IMR-90 (cell line): Measurements from ENCODE around the gene COIL. TPM values are rescaled to one million over a fixed set of nuclear protein-coding genes. Genes with fewer than 3 reads are reported as not detected.

Source experiments
- ATAC-seq: fragments of 200-7000 bp; cut with Tn5 transposase; 2 replicates; pipeline ENCODE4 v1.9.1; 2020; ENCODE audit warnings: low read depth, mild to moderate bottlenecking, moderate library complexity
- BruUV-seq: library from RNA; stranded (reverse); fragments of 400-500 nt; replicated peaks from 2 replicates; lab custom pipeline; 2021; lab: Mats Ljungman, UMichigan
- CTCF ChIA-PET: fragments of 300-600 bp; formaldehyde crosslinking; extraction: SDS; loops from one replicate; lab custom pipeline; 2021; ENCODE audit warnings: antibody characterized with exemption; lab: Yijun Ruan, JAX
- POLR2A ChIA-PET: fragments of 300-600 bp; sonication (Branson Sonifier 250); formaldehyde crosslinking; loops from one replicate; lab custom pipeline; 2022; ENCODE audit warnings: antibody characterized with exemption; ENCODE audit not compliant: unreplicated experiment; lab: Charles Lee
- DNase-seq: peaks from one replicate; pipeline ENCODE4 v3.0.0; 2013
- H2AFZ ChIP-seq: replicated peaks from 2 replicates; pipeline ENCODE3; 2013; ENCODE audit warnings: low read length, mild to moderate bottlenecking; ENCODE audit not compliant: poor library complexity
- H2AK5ac ChIP-seq: 2 replicates; pipeline ENCODE4 v1.6.1; 2013; ENCODE audit warnings: low read depth, low read length, inconsistent platforms
- H2AK9ac ChIP-seq: replicated peaks from 2 replicates; pipeline ENCODE3; 2013; ENCODE audit warnings: mild to moderate bottlenecking, low read depth, low read length, moderate library complexity; ENCODE audit not compliant: poor library complexity
- H2BK120ac ChIP-seq: 2 replicates; pipeline ENCODE4 v1.6.1; 2013; ENCODE audit warnings: low read depth, low read length, inconsistent platforms
- H2BK15ac ChIP-seq: 3 replicates; pipeline ENCODE4 v1.6.1; 2013; ENCODE audit warnings: low read depth, low read length, inconsistent platforms
- H2BK20ac ChIP-seq: 2 replicates; pipeline ENCODE4 v1.6.1; 2013; ENCODE audit warnings: low read depth, mild to moderate bottlenecking, inconsistent platforms, low read length, moderate library complexity
- H2BK5ac ChIP-seq: 2 replicates; pipeline ENCODE4 v1.6.1; 2013; ENCODE audit warnings: mild to moderate bottlenecking, low read depth, low read length, inconsistent platforms; ENCODE audit not compliant: poor library complexity, severe bottlenecking
- H3K14ac ChIP-seq: replicated peaks from 2 replicates; pipeline ENCODE4 v1.6.1; 2013; ENCODE audit warnings: low read depth, low read length, inconsistent platforms
- H3K18ac ChIP-seq: 2 replicates; pipeline ENCODE4 v1.6.1; 2013; ENCODE audit warnings: low read depth, low read length, control low read depth
- H3K23ac ChIP-seq: 2 replicates; pipeline ENCODE4 v1.6.1; 2013; ENCODE audit warnings: low read depth, low read length, inconsistent platforms
- H3K27ac ChIP-seq: 2 replicates; pipeline ENCODE4 v1.5.1; 2013; ENCODE audit warnings: mild to moderate bottlenecking, control low read depth, low read length; ENCODE audit not compliant: insufficient read depth
- H3K27me3 ChIP-seq: 2 replicates; pipeline ENCODE4 v1.6.1; 2013; ENCODE audit warnings: low read length; ENCODE audit not compliant: control insufficient read depth, insufficient read depth
- H3K36me3 ChIP-seq: 2 replicates; pipeline ENCODE4 v1.6.1; 2013; ENCODE audit warnings: low read length, mixed read lengths; ENCODE audit not compliant: control insufficient read depth, insufficient read depth
- H3K4ac ChIP-seq: 2 replicates; pipeline ENCODE4 v1.6.1; 2013; ENCODE audit warnings: low read depth, low read length, inconsistent platforms
- H3K4me1 ChIP-seq: 2 replicates; pipeline ENCODE4 v1.6.1; 2013; ENCODE audit warnings: low read length, mixed read lengths; ENCODE audit not compliant: control insufficient read depth, insufficient read depth
- H3K4me2 ChIP-seq: 2 replicates; pipeline ENCODE4 v1.6.1; 2013; ENCODE audit warnings: low read depth, mild to moderate bottlenecking, control low read depth, low read length, moderate library complexity
- H3K4me3 ChIP-seq: 2 replicates; pipeline ENCODE4 v1.5.1; 2013; ENCODE audit warnings: low read depth, mild to moderate bottlenecking, control low read depth, low read length, moderate library complexity; ENCODE audit not compliant: insufficient read depth
- H3K56ac ChIP-seq: 2 replicates; pipeline ENCODE4 v1.6.1; 2013; ENCODE audit warnings: low read length, inconsistent platforms; ENCODE audit not compliant: insufficient read depth; ENCODE audit errors: extremely low read depth
- H3K79me1 ChIP-seq, 2 experiments: 2 replicates each; pipeline ENCODE4 v1.6.1; 2013; ENCODE audit warnings: low read length in 2 of 2, inconsistent platforms in 1 of 2, low read depth in 1 of 2
- H3K9ac ChIP-seq: 2 replicates; pipeline ENCODE4 v1.6.1; 2013; ENCODE audit warnings: low read depth, low read length, control low read depth
- H3K9me1 ChIP-seq: 2 replicates; pipeline ENCODE4 v1.6.1; 2013; ENCODE audit warnings: low read length, inconsistent platforms; ENCODE audit not compliant: insufficient read depth
- H3K9me3 ChIP-seq: 2 replicates; pipeline ENCODE4 v1.6.1; 2013; ENCODE audit warnings: low read length; ENCODE audit not compliant: control insufficient read depth, insufficient read depth
- H4K20me1 ChIP-seq: 2 replicates; pipeline ENCODE4 v1.6.1; 2013; ENCODE audit warnings: low read length, inconsistent platforms; ENCODE audit not compliant: insufficient read depth
- H4K5ac ChIP-seq: 2 replicates; pipeline ENCODE4 v1.6.1; 2013; ENCODE audit warnings: mild to moderate bottlenecking, low read depth, low read length, control low read depth
- H4K8ac ChIP-seq, 2 experiments: 2 replicates each; pipeline ENCODE4 v1.6.1; 2013; ENCODE audit warnings: low read depth in 2 of 2, low read length in 2 of 2, control low read depth in 1 of 2, inconsistent platforms in 1 of 2
- H4K91ac ChIP-seq: 2 replicates; pipeline ENCODE4 v1.6.1; 2013; ENCODE audit warnings: low read depth, low read length, inconsistent platforms; ENCODE audit not compliant: insufficient read depth
- BHLHE40 ChIP-seq: fragments of 150-350 bp; IDR thresholded peaks from 2 replicates; pipeline ENCODE4 v1.6.1; 2016; ENCODE audit warnings: mild to moderate bottlenecking, low read depth, low read length
- CHD1 ChIP-seq: IDR thresholded peaks from 2 replicates; pipeline ENCODE4 v1.6.1; 2012; ENCODE audit warnings: low read depth, low read length, improper control_type of control experiment
- MAFK ChIP-seq: IDR thresholded peaks from 2 replicates; pipeline ENCODE4 v1.6.1; 2012; ENCODE audit warnings: low read depth, low read length, improper control_type of control experiment
- MAZ ChIP-seq: IDR thresholded peaks from 2 replicates; pipeline ENCODE4 v1.6.1; 2012; ENCODE audit warnings: low read depth, mild to moderate bottlenecking, low read length, improper control_type of control experiment, moderate library complexity, borderline replicate concordance
- MXI1 ChIP-seq: IDR thresholded peaks from 2 replicates; pipeline ENCODE4 v1.6.1; 2012; ENCODE audit warnings: low read depth, mild to moderate bottlenecking, low read length, moderate library complexity, borderline replicate concordance
- NFE2L2 ChIP-seq: fragments of 150-350 bp; IDR thresholded peaks from 2 replicates; pipeline ENCODE4 v1.6.1; 2016; ENCODE audit warnings: low read depth, mild to moderate bottlenecking, low read length
- POLR2A ChIP-seq: IDR thresholded peaks from 2 replicates; pipeline ENCODE4 v1.6.1; 2012; ENCODE audit warnings: mild to moderate bottlenecking, low read depth, low read length
- RAD21 ChIP-seq: IDR thresholded peaks from 2 replicates; pipeline ENCODE4 v1.6.1; 2012; ENCODE audit warnings: low read length, improper control_type of control experiment
- RFX5 ChIP-seq: IDR thresholded peaks from 2 replicates; pipeline ENCODE4 v1.8.0; 2012; ENCODE audit warnings: low read depth, mild to moderate bottlenecking, low read length, moderate library complexity
- SMC3 ChIP-seq: fragments of 150-350 bp; IDR thresholded peaks from 2 replicates; pipeline ENCODE4 v1.6.1; 2016; ENCODE audit warnings: low read depth, mild to moderate bottlenecking, antibody characterized with exemption, low read length, moderate library complexity
- WGBS, 2 experiments: methylation state at CpG; one replicate each; pipeline versions ENCODE4 v1.1.5 to v1.1.7; 2013; ENCODE audit warnings: missing lambda C conversion rate in 2 of 2; ENCODE audit not compliant: insufficient read length in 1 of 2; ENCODE audit errors: extremely low coverage in 2 of 2; 5-methylcytosine and 5-hydroxymethylcytosine counted together
- dilution Hi-C: fragments of 300-500 bp; cut with HindIII; formaldehyde crosslinking; loops from one replicate; pipeline ENCODE4 v1.14.3; 2018; ENCODE audit warnings: low sequenced_read_pairs; ENCODE audit not compliant: unreplicated experiment
- in situ Hi-C: fragments of 300-500 bp; cut with MboI; formaldehyde crosslinking; loops from 3 replicates; pipeline ENCODE4 v1.14.3; 2019; ENCODE audit warnings: low sequenced_read_pairs, inconsistent platforms, mixed read lengths
- intact Hi-C: fragments of 100-400 bp; cut with micrococcal nuclease; formaldehyde crosslinking; loops from 2 replicates; pipeline ENCODE4 v1.10.0; 2022
- polyA plus RNA-seq, 3 experiments: library from polyadenylated mRNA; depleted of rRNA; stranded (reverse); fragments of >200 nt; gene quantifications; 2 replicates each; pipeline ENCODE4 v1.2.3, GENCODE V29; 2012; ENCODE audit warnings: low replicate concordance in 1 of 3
- total RNA-seq: library from RNA; depleted of rRNA; stranded (reverse); fragments of >200 nt; gene quantifications from 2 replicates; pipeline ENCODE4 v1.2.3, GENCODE V29; 2012
- TF ChIP-seq, protein P1 (sequence below): fragments of 150-350 bp; IDR thresholded peaks from 2 replicates; pipeline ENCODE4 v1.6.1; 2016; ENCODE audit warnings: low read depth, mild to moderate bottlenecking, low read length, moderate library complexity, borderline replicate concordance
- TF ChIP-seq, protein P2 (sequence below): conservative IDR thresholded peaks from 2 replicates; pipeline ENCODE4 v1.5.1; 2012; ENCODE audit warnings: mild to moderate bottlenecking, low read depth, low read length, improper control_type of control experiment

The COIL gene
- total and polyA plus RNA-seq, 2 of the 4 experiments (the other 2 are of a cell fraction) = 5.2 to 13.3 TPM

DNA sequence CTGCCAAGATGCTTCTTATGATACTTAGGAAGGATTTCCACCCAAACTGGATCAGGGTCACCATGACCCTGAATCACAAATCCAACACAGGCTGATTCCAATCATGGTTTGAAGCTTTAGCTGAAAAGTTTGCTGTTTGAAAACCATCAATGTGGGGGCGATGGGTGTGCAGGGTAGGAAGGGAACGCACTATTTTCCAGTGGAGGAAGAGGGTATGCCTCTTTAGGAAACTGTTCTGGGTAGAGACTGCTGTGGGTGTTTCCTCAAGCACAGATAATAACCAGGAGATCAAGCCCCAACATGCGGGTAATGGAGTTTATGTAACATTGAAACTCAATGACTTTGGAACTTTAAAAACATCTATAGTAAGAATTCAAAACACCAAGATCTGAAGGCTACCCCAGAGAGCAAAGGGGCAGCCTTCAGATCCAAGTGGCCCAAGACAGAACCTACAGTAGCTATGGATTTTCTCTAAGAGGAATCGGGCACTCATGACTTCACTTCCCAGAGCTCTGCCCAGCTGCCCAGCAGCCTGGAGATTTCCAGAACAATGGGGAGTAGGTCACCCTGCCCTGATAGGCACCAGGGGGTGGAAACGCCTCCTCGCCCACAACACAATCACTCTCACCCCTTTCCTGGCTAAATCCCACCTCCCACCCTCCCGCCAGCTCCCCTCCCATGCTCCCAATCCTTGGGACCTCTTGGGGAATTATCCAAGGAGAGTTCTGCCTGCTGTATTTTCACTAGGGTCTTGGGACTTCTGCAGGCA is 69.8 kb downstream of the COIL start:
- Histone ChIP-seq H3K27me3 (no peaks in the 10 kb centered on the region), H3K27ac (no peak overlapping the region), H2AK9ac (no peak overlapping the region), H3K14ac (no peak overlapping the region), H2AK5ac (no peak overlapping the region), H4K8ac (no peak overlapping the region), H3K4me1 (no peaks in the 10 kb centered on the region), H4K20me1 (no peaks in the 10 kb centered on the region), H3K4me3 (no peak overlapping the region), H3K9me3 (peaks cover 3% of the 10 kb centered on the region; the same call in 1 of the 2 replicates), H2BK120ac (no peak overlapping the region), H2BK20ac (no peak overlapping the region), H3K23ac (no peak overlapping the region), H3K36me3 (peaks cover 60% of the 10 kb centered on the region), H3K18ac (no peak overlapping the region), H3K4me2 (no peak overlapping the region), H3K4ac (no peak overlapping the region), H2AFZ (no peak overlapping the region), H4K91ac (no peak overlapping the region), H3K9ac (no peak overlapping the region), H4K5ac (no peak overlapping the region), H3K9me1 (peaks cover 5% of the 10 kb centered on the region), H2BK5ac (no peak overlapping the region), H3K56ac (no peak overlapping the region), H3K79me1 (peaks cover 0 to 5% of the 10 kb centered on the region in 2 experiments; a peak in 1 of 4 replicates), H2BK15ac (no peak overlapping the region)
- ATAC-seq (no peak), DNase-seq (no peak)
- in situ Hi-C loops = no loop called here
- 100% methylated on average over 1 of the region's 7 CpGs; no CpG with 5 or more reads in 1 of the 2 experiments for WGBS, 2 experiments
- ChIA-PET CTCF (no interaction called here), POLR2A (no interaction called here)
- intact Hi-C loops = no loop called here
- TF ChIP-seq BHLHE40 (no peak), MAFK (no peak), MAZ (no peak), RAD21 (no peak), CHD1 (no peak), MXI1 (no peak), SMC3 (no peak), RFX5 (no peak), POLR2A (no peak), NFE2L2 (no peak)
- TF ChIP-seq, protein P1, sequence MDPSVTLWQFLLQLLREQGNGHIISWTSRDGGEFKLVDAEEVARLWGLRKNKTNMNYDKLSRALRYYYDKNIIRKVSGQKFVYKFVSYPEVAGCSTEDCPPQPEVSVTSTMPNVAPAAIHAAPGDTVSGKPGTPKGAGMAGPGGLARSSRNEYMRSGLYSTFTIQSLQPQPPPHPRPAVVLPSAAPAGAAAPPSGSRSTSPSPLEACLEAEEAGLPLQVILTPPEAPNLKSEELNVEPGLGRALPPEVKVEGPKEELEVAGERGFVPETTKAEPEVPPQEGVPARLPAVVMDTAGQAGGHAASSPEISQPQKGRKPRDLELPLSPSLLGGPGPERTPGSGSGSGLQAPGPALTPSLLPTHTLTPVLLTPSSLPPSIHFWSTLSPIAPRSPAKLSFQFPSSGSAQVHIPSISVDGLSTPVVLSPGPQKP = no peak
- TF ChIP-seq, protein P2, sequence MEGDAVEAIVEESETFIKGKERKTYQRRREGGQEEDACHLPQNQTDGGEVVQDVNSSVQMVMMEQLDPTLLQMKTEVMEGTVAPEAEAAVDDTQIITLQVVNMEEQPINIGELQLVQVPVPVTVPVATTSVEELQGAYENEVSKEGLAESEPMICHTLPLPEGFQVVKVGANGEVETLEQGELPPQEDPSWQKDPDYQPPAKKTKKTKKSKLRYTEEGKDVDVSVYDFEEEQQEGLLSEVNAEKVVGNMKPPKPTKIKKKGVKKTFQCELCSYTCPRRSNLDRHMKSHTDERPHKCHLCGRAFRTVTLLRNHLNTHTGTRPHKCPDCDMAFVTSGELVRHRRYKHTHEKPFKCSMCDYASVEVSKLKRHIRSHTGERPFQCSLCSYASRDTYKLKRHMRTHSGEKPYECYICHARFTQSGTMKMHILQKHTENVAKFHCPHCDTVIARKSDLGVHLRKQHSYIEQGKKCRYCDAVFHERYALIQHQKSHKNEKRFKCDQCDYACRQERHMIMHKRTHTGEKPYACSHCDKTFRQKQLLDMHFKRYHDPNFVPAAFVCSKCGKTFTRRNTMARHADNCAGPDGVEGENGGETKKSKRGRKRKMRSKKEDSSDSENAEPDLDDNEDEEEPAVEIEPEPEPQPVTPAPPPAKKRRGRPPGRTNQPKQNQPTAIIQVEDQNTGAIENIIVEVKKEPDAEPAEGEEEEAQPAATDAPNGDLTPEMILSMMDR = no peak
- dilution Hi-C loops = no loop called here
- BruUV-seq = no TSS peak
